IMR-90 (cell line): ENCODE data around the gene TMEM237.

ENCODE experiments used
- BHLHE40 ChIP-seq: fragments of 150-350 bp; IDR thresholded peaks from 2 replicates; pipeline ENCODE4 v1.6.1; 2016; ENCODE audit warnings: mild to moderate bottlenecking, low read depth, low read length
- CEBPB ChIP-seq: IDR thresholded peaks from 2 replicates; pipeline ENCODE4 v1.6.1; 2012; ENCODE audit warnings: low read depth, low read length, improper control_type of control experiment
- MAFK ChIP-seq: IDR thresholded peaks from 2 replicates; pipeline ENCODE4 v1.6.1; 2012; ENCODE audit warnings: low read depth, low read length, improper control_type of control experiment
- MAZ ChIP-seq: IDR thresholded peaks from 2 replicates; pipeline ENCODE4 v1.6.1; 2012; ENCODE audit warnings: low read depth, mild to moderate bottlenecking, low read length, improper control_type of control experiment, moderate library complexity, borderline replicate concordance
- MXI1 ChIP-seq: IDR thresholded peaks from 2 replicates; pipeline ENCODE4 v1.6.1; 2012; ENCODE audit warnings: low read depth, mild to moderate bottlenecking, low read length, moderate library complexity, borderline replicate concordance
- POLR2A ChIP-seq: IDR thresholded peaks from 2 replicates; pipeline ENCODE4 v1.6.1; 2012; ENCODE audit warnings: mild to moderate bottlenecking, low read depth, low read length
- RAD21 ChIP-seq: IDR thresholded peaks from 2 replicates; pipeline ENCODE4 v1.6.1; 2012; ENCODE audit warnings: low read length, improper control_type of control experiment
- RCOR1 ChIP-seq: IDR thresholded peaks from 2 replicates; pipeline ENCODE4 v1.6.1; 2012; ENCODE audit warnings: mild to moderate bottlenecking, low read length, improper control_type of control experiment; ENCODE audit not compliant: insufficient replicate concordance
- RFX5 ChIP-seq: IDR thresholded peaks from 2 replicates; pipeline ENCODE4 v1.8.0; 2012; ENCODE audit warnings: low read depth, mild to moderate bottlenecking, low read length, moderate library complexity
- SMC3 ChIP-seq: fragments of 150-350 bp; IDR thresholded peaks from 2 replicates; pipeline ENCODE4 v1.6.1; 2016; ENCODE audit warnings: low read depth, mild to moderate bottlenecking, antibody characterized with exemption, low read length, moderate library complexity
- TF ChIP-seq, protein P1 (sequence below): conservative IDR thresholded peaks from 2 replicates; pipeline ENCODE4 v1.5.1; 2012; ENCODE audit warnings: mild to moderate bottlenecking, low read depth, low read length, improper control_type of control experiment
- TF ChIP-seq, protein P2 (sequence below): fragments of 150-350 bp; IDR thresholded peaks from 2 replicates; pipeline ENCODE4 v1.6.1; 2017; ENCODE audit warnings: mild to moderate bottlenecking, antibody characterized with exemption, low read length, low read depth
- TF ChIP-seq, protein P3 (sequence below): fragments of 150-350 bp; IDR thresholded peaks from 2 replicates; pipeline ENCODE4 v1.6.1; 2016; ENCODE audit warnings: low read depth, mild to moderate bottlenecking, low read length, moderate library complexity, borderline replicate concordance

DNA sequence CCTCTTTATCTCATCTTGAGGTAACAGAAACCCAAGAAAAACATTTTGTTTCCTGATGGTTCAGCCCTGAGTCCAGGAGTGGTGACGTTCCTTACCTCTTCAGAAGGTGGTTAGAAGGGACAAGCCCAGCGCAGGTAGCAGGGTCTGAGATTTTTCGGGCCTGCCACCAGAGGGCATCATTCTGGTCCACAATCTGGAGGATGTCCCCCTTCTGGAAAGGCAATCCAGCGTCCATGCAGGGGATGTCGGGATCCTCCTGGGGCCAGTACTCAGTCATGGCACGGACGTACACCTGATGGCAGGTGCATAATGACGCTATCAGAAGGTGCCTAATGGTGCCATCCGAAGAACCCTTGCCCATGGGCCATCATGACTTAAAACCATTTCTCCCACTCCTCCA, 37.4 kb upstream of the TMEM237 start:
- TF ChIP-seq, protein P1, sequence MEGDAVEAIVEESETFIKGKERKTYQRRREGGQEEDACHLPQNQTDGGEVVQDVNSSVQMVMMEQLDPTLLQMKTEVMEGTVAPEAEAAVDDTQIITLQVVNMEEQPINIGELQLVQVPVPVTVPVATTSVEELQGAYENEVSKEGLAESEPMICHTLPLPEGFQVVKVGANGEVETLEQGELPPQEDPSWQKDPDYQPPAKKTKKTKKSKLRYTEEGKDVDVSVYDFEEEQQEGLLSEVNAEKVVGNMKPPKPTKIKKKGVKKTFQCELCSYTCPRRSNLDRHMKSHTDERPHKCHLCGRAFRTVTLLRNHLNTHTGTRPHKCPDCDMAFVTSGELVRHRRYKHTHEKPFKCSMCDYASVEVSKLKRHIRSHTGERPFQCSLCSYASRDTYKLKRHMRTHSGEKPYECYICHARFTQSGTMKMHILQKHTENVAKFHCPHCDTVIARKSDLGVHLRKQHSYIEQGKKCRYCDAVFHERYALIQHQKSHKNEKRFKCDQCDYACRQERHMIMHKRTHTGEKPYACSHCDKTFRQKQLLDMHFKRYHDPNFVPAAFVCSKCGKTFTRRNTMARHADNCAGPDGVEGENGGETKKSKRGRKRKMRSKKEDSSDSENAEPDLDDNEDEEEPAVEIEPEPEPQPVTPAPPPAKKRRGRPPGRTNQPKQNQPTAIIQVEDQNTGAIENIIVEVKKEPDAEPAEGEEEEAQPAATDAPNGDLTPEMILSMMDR = peak; percentile 34; the same call in 1 of the 2 replicates
- TF ChIP-seq POLR2A = no peak
- no peak for TF ChIP-seq BHLHE40
- TF ChIP-seq RCOR1 = no peak
- TF ChIP-seq RAD21 = peak; percentile 32; the same call in 1 of the 2 replicates
- no peak for TF ChIP-seq MAFK
- TF ChIP-seq RFX5 = no peak
- peak; percentile 30; the same call in 1 of the 2 replicates for TF ChIP-seq SMC3
- no peak for TF ChIP-seq MAZ
- TF ChIP-seq, protein P2, sequence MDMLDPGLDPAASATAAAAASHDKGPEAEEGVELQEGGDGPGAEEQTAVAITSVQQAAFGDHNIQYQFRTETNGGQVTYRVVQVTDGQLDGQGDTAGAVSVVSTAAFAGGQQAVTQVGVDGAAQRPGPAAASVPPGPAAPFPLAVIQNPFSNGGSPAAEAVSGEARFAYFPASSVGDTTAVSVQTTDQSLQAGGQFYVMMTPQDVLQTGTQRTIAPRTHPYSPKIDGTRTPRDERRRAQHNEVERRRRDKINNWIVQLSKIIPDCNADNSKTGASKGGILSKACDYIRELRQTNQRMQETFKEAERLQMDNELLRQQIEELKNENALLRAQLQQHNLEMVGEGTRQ = no peak
- no peak for TF ChIP-seq CEBPB
- TF ChIP-seq, protein P3, sequence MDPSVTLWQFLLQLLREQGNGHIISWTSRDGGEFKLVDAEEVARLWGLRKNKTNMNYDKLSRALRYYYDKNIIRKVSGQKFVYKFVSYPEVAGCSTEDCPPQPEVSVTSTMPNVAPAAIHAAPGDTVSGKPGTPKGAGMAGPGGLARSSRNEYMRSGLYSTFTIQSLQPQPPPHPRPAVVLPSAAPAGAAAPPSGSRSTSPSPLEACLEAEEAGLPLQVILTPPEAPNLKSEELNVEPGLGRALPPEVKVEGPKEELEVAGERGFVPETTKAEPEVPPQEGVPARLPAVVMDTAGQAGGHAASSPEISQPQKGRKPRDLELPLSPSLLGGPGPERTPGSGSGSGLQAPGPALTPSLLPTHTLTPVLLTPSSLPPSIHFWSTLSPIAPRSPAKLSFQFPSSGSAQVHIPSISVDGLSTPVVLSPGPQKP = no peak
- TF ChIP-seq MXI1 = no peak
